SK-N-SH treated with all-trans-retinoic acid at 6 μM for 48 hours (cell line): ENCODE measurements around the gene CEP164.

ENCODE experiments used
- SNAI2 ChIP-seq: fragments of 250-450 bp; sonication (Bioruptor Pico); IDR thresholded peaks from 2 replicates; pipeline ENCODE4 v1.5.0; 2020; ENCODE audit warnings: mild to moderate bottlenecking, moderate library complexity
- ZC3H10 ChIP-seq: fragments of 250-450 bp; sonication (Bioruptor Pico); IDR thresholded peaks from 2 replicates; pipeline ENCODE4 v1.5.1; 2021; ENCODE audit warnings: mild to moderate bottlenecking, moderate library complexity
- ZNF8 ChIP-seq: fragments of 450-650 bp; formaldehyde crosslinking; IDR thresholded peaks from 2 replicates; pipeline ENCODE4 v1.5.0; 2020; ENCODE audit warnings: mild to moderate bottlenecking, moderate library complexity

DNA sequence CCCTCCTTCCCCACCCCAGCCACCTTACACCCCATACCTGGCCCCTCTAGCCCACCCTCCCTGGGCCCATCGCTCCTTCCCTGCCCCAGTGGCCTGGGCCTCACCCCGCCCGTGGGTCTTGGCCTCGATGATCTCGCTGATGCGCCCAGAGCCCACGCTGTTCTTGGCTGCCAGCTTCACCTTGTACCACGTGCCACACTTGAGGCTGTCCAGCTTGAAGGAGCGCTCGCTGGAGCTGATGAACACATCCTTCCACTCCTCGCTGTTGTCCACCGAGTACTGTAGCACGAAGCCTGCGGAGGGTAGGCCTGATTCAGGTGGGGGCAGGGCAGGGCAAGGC lies 110.1 kb downstream of the CEP164 start:
- TF ChIP-seq ZC3H10 (CRISPR knock-in tag) (no peak), SNAI2 (CRISPR knock-in tag) (no peak), ZNF8 (CRISPR knock-in tag) (no peak)
